NCI-H2029 treated with DMSO at 0.1 percent for 48 hours (cell line): ENCODE data around the gene CFLAR.

ENCODE experiments used
- DNase-seq: peaks from one replicate; lab custom pipeline; 2025; lab: John Stamatoyannopoulos, UW

CFLAR gene

DNA sequence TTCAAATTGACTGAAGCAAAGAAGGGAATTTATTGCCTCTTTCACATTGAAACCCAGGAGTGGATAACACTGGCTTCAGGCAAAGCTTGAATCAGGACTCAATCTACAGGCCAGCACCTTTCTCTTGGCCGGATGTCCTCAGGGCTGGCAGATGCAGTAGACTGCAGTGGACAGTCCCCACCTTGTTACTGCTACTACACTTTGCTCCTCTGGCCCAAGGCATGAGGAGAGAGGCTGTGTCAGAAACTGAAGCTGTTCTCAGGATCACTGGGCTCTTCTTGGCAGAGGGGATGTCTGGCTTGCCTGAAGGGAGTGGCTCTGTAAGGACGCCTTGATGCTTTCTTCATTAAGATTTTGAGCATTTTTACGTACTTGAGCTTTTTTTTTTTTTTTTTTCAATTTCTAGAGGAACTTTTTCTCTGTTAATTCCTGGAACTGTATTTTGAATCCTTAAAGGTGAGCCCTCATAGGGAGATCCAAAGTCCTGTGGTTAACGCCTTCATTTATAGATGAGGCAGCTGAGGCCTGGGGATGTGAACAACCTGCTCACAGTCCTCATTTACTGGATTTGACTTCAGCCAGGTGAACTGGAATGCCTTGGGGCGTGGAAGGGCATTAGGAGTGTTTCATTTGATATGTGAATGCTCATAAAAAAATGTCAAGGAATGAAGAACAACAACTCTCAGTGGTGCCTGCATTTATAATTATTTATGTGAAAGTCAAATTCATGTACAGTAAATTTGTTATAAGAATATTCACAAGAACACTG lies 103.5 kb downstream of the CFLAR start:
- no peak for DNase-seq

DNA sequence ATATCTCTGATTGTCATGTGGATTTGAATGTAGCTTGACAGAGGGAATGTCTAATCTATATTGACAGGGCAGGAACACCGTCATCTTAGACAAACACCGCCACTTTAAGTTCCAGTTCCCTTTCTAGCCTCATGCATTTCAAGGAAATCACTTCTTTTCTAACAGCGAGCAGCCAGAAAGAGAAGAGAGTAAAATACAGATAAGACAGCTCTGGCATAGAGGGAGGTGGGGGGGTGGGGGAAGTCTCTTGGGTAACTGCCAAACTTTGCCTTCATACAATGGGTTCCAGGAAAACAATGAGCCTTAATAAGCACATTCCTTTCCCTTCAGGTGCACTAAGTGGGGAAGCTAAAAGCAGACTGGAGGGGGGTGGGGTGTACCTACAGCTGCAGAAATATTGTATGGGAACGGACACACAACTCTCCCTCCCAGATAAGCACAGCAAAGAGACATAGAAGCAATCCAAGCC lies 104.2 kb downstream of the CFLAR start:
- DNase-seq, result peak; percentile 20

DNA sequence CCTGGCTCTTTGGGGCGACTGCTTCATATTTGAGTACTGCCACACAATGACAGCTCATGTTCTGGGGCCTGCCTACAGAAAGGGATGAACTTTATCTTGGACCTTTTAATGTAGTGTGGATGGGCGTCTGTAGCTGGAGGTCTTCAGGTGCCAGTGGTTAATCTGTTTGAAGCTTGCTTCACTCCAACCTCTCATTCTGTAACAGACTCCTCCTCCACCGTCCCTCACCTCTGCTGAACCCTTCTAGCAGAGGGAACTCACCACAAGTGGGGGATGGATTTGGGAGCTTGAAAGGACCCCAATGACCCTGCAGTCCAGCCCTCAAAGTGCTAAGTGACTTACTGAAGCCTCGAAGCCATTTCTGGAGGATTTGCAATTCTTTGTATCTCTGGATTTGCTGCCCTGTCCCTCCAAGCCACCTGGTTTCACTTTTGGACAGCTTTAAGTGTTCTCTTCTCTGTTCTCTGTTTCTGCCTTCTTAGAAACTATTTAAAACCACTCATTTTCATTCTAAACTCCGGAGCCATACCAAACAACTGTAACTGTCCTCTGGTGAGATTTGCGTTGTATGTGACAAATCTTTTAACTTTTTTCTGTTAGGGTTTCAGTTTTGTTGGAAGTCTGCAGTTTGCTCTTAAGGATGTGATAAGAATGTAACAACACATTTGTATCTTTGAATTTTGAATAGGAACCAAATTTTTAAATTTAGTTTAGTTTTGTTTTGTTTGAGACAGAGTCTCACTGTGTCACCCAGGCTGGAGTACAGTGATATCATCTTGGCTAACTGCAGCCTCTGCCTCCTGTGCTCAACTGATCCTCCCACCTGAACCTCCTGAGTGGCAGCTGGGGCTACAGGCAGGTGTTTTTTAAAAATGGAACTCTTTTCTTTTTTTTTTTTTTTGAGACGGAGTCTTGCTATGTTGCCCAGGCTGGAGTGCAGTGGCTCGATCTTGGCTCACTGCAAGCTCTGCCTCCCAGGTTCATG lies 107.4 kb downstream of the CFLAR start:
- no peak for DNase-seq
